NCI-H2196 (cell line): Measurements from ENCODE around the gene SPTB.

Experiments
- DNase-seq: peaks from one replicate; lab custom pipeline; 2025; ENCODE audit not compliant: unreplicated experiment; lab: John Stamatoyannopoulos, UW

SPTB gene

GRCh38 chr14:64768401-64769095 lies 111.2 kb downstream of the SPTB start:
- DNase-seq = no peak

- no peak for DNase-seq
These were observed 112.3 kb downstream of the SPTB start for GRCh38 chr14:64767215-64767964.

GRCh38 chr14:64766430-64767151 lies 113.1 kb downstream of the SPTB start:
- DNase-seq = no peak

GRCh38 chr14:64765740-64766302 lies 113.9 kb downstream of the SPTB start:
- DNase-seq = no peak

- DNase-seq = peak; percentile 86
These were observed 114.8 kb downstream of the SPTB start for GRCh38 chr14:64764641-64765520.

- no peak for DNase-seq
These were observed 115.7 kb downstream of the SPTB start for GRCh38 chr14:64763801-64764621.

GRCh38 chr14:64763085-64763782 lies 116.5 kb downstream of the SPTB start:
- DNase-seq = no peak

- peak; percentile 89 for DNase-seq
These were observed 117.4 kb downstream of the SPTB start for GRCh38 chr14:64762044-64763034.

GRCh38 chr14:64761441-64762043 lies 118.2 kb downstream of the SPTB start:
- DNase-seq = peak; percentile 79

GRCh38 chr14:64760916-64761315 lies 118.8 kb downstream of the SPTB start:
- no peak for DNase-seq

- DNase-seq = peak; percentile 66
These were observed 119.5 kb downstream of the SPTB start for GRCh38 chr14:64760146-64760755.

- DNase-seq = no peak
These were observed 120.2 kb downstream of the SPTB start for GRCh38 chr14:64759555-64759938.

- no peak for DNase-seq
These were observed 120.8 kb downstream of the SPTB start for GRCh38 chr14:64758691-64759554.

GRCh38 chr14:64758025-64758521 lies 121.6 kb downstream of the SPTB start:
- no peak for DNase-seq

GRCh38 chr14:64757601-64758000 lies 122.1 kb downstream of the SPTB start:
- DNase-seq = no peak

GRCh38 chr14:64756712-64757111 lies 123.0 kb downstream of the SPTB start:
- DNase-seq = no peak
